GM15510 (cell line): ENCODE data around the gene KRTAP2-4.
"Not testable (repeated sequence)": the region's sequence is repeated elsewhere in the genome, so short reads cannot be mapped to it uniquely, and the experiment has no call there.

Experiments used
- POLR2A ChIP-seq: IDR thresholded peaks from 3 replicates; pipeline ENCODE4 v1.6.1; 2011; ENCODE audit warnings: borderline replicate concordance; ENCODE audit not compliant: insufficient read length; ENCODE audit errors: extremely low read depth

KRTAP2-4 gene

DNA sequence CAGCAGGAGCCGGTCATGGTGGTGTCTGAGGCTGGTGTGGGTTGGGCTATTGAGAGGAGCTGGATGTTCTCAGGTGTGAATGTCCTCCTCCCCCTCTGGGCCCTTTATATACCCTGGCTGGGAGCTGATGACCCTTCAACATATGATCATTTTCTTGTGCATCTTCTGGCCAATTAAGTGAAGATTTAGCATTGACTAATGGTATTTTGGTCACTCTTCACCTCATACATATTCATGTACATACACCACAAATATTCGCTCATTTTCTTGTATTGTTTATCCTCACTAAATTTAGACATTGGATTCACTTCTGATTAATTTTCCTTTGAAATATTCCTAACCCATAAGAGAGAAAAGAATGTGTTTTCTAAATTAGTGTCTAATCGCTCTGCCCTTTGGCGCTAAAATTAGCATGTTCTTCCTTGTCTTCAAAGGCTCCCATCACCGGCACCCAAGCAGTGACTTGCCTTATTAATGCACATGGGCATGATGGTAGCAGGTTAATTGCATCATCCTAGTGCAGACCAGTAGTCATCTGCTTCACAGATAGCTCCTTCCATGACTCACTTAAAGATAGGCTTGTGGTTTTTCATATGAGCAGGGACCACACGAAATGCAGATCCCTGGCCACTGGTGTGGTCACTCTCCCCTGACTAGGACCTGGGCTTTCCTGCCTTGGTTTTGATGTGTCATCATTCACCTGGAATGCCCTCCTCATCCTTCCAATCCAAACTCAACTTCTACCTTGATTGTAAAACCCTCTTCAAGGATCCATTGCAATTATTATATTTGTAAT, at the start of gene KRTAP2-4:
Gene KRTAP2-4 (minus strand): TSS at position 51 of the 796 bp plus-strand sequence. CDS start 34 bp downstream, at position 17.
- no peak for TF ChIP-seq POLR2A

DNA sequence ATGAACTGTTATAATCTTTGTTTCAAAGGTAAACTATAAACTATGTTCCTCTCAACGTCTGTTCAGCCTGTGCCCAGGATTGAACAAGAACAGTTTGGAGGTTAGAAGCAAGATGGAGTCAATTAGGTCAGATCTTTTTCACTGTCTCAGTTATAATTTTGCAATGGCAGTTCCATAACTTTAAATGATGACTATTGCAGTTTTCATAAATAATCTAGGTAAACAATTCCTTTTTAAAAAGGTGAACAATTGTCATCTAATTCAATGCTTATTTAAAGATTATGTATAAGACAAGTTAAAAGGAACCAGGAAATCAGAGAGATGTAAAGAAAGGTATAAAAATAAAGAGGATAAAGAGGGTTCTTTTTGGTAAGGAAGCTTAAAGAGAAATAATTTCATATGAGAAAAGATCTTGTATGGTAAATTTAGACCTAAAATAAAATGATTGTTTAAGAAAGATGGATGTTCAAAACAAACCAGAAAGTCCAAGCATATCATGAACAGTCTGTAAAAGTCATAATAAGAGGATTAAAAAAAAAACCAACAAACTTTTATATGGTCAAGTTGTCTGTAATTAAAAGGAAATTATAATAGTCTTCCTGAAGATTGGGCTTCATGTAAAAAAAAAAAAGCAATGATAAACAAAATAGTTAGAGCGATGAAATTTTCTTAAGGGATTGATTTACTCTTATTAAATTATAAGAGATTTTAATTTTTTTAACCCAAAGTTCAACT, 45.6 kb upstream of the KRTAP2-4 start:
- TF ChIP-seq POLR2A, result no peak

DNA sequence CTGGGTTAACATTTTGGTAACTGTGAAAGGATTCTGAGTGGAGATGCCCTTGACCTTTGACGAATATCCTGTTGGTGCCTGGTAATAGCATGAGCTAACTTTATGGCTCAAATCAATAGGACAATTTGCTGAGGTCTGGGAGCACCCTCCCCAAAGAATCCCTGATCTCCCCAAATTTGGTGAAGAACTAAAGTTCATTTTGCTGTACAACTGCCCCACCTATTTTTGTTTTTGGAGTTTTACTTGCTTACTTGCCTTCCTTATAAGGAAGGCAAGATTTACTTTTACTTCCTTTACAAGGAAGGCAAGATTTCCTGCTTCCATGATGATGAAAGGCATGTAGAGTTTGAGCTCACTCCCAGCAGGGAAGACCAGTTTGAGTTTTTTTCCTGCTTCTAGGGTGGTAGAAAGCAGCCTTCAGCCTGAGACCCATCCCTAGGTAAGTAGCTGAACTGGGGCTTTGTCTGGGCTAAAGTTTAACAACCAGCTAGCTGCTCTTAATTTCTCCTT, 42.3 kb upstream of the KRTAP2-4 start:
- TF ChIP-seq POLR2A, result no peak

- not testable (repeated sequence) for TF ChIP-seq POLR2A
Measured at GRCh38 chr17:41105347-41105746, 39.7 kb upstream of the KRTAP2-4 start, which contains the start of gene KRTAP4-9. TSS of gene KRTAP4-9 (plus strand) at chr17:41105389. CDS start at chr17:41105389, 0 bp downstream.

GRCh38 chr17:41103896-41104295, 38.2 kb upstream of the KRTAP2-4 start:
- TF ChIP-seq POLR2A, result no peak

- TF ChIP-seq POLR2A, result no peak
Measured at GRCh38 chr17:41101586-41102259, 36.0 kb upstream of the KRTAP2-4 start, which contains the start of gene KRTAP4-16. TSS of gene KRTAP4-16 (minus strand) at chr17:41102209. CDS start at chr17:41102209, 0 bp downstream.

GRCh38 chr17:41098481-41098880, 32.8 kb upstream of the KRTAP2-4 start:
- no peak for TF ChIP-seq POLR2A

DNA sequence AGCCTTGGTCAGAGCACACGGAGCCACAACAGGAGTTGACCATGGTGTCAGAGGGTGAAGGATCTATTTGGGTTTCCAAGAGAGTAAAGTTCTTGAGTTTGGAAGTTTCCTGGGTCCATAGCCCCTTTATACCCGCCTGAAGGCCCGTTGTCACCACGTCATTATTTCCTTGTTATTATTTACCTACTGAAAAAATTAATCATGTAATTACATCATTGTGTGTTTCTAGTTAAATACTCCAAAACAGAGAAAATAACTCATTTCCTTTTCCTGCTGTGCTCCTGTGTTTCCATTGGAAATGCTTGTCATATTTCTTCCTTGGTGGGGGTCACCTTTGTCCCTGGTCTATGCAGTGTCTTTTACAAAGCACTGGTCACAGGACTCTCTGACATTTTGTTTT, 32.4 kb upstream of the KRTAP2-4 start, which contains the start of gene KRTAP4-8:
Gene KRTAP4-8 (minus strand): TSS at position 101 of the 400 bp plus-strand sequence. CDS start 58 bp downstream, at position 43.
- no peak for TF ChIP-seq POLR2A

DNA sequence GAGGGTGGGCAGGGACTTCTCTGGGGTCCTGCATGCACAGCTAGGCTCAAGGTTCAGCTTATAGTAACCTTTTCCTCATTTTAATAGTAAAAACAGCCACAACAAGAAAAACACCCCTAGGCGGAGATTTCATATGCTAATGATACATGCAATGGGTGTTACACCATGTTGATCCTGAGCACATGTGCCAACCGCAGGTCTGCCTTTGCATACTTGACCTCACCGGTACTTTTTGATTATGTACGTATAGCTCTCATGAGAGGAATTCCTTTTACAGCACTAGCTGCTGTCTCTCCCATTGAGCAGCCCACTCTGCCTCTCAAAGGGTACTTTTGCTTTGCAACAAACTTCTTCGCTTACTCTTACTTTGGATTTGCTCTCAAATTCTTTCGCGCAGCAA, 30.4 kb upstream of the KRTAP2-4 start:
- no peak for TF ChIP-seq POLR2A

DNA sequence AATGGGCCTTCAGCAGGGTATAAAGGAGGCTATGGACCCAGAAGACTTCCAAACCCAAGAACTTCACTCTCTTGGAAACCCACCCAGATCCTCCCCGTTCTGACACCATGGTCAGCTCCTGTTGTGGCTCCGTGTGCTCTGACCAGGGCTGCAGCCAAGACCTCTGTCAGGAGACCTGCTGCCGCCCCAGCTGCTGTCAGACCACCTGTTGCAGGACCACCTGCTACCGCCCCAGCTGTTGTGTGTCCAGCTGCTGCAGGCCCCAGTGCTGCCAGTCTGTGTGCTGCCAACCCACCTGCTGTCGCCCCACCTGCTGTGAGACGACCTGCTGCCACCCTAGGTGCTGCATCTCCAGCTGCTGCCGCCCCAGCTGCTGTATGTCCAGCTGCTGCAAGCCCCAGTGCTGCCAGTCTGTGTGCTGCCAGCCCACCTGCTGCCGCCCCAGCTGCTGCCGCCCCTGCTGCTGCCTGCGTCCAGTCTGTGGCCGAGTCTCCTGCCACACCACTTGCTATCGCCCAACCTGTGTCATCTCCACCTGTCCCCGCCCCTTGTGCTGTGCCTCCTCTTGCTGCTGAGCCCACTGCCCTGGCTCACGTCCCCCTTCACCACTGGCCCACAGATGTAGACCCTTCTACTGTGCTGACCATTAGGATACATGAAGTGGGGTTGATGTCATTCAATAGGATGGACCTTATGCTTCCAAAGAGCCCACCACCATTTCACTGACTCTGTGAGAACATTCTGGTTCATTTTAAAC, 18.6 kb upstream of the KRTAP2-4 start, which contains the start of gene KRTAP4-7:
Gene KRTAP4-7 (plus strand): TSS at position 51 of the 757 bp plus-strand sequence. CDS start 57 bp downstream, at position 108.
- TF ChIP-seq POLR2A, result not testable (repeated sequence)

DNA sequence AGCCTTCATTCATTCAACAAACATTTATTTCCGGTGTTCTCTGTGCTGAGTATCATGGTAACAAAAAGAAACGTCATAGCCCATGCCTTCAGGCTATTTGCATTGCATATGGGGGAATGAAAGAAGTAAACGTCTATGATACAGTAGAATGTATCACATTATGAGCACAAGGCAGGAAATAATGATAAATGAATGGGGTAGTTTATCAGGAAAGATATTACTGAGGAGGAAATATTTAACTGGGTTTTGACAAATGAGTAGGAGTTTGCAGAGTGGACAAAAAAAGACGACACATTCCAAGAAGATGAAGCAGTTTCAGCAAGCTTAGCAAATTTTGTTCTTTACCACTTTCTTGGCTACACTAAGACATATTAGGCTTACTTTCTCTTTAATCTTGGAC, 16.9 kb upstream of the KRTAP2-4 start:
- TF ChIP-seq POLR2A, result no peak

GRCh38 chr17:41076788-41077187, 11.1 kb upstream of the KRTAP2-4 start:
- no peak for TF ChIP-seq POLR2A

DNA sequence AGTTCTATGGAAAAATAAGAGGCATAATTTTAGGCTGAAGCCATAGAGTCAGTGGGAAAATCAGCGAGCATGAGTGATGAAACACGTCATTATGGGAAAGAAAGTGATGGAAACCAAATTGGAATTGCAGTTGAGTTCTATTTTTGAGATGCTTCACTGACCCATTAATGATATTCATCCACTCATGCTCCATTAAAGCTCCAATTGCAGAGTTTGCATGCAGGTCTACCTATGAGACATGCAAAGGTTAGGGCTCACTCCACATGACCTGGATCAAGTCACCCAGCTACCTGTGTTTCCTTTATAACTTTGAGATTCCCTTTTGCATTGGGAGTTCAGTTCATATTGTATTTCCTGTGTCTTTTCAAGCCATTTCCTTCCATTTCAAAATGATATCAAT, 8.0 kb upstream of the KRTAP2-4 start:
- no peak for TF ChIP-seq POLR2A

DNA sequence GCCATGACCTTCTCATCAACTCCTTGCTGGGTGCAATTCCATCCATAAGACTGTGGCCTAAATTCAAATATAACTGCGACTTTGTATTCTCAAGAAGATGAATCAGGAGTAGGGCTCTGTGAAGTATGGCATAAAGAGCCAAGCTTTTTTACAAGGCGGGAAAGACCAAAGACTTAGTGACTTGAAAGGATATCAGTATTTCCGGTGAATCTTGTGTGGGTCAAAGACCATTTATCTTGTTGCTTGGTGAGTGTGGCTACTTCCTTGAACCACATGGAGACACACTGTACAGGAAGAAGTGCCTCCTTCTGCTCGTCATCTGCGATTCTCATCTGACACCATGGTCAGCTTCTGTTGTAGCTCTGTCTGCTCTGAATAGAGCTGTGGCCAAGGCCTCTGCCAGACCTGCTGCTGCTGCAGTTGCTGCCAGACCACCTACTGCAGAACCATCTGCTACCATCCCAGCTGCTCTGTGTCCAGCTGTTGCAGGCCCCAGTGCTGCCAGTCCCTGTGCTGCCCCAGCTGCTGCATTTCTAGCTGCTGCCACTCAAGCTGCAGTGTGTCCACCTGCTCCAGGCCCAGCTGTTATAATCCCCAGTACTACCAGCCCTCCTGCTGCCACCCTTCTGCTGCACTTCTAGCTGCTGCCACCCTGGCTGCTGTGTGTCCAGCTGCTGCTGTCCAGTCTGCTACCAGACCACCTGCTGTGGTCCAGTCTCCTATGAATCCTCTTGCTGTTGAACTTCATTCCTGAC, 6.1 kb upstream of the KRTAP2-4 start:
- TF ChIP-seq POLR2A, result no peak

GRCh38 chr17:41069031-41069430, 3.4 kb upstream of the KRTAP2-4 start:
- TF ChIP-seq POLR2A, result no peak
